Epidermal melanocyte (primary cell): ENCODE results near the gene GALNT7.

Source experiments
- DNase-seq: peaks from one replicate; pipeline ENCODE4 v3.0.0; 2011; ENCODE audit warnings: low spot score; ENCODE audit not compliant: insufficient read length

The GALNT7 gene

DNA sequence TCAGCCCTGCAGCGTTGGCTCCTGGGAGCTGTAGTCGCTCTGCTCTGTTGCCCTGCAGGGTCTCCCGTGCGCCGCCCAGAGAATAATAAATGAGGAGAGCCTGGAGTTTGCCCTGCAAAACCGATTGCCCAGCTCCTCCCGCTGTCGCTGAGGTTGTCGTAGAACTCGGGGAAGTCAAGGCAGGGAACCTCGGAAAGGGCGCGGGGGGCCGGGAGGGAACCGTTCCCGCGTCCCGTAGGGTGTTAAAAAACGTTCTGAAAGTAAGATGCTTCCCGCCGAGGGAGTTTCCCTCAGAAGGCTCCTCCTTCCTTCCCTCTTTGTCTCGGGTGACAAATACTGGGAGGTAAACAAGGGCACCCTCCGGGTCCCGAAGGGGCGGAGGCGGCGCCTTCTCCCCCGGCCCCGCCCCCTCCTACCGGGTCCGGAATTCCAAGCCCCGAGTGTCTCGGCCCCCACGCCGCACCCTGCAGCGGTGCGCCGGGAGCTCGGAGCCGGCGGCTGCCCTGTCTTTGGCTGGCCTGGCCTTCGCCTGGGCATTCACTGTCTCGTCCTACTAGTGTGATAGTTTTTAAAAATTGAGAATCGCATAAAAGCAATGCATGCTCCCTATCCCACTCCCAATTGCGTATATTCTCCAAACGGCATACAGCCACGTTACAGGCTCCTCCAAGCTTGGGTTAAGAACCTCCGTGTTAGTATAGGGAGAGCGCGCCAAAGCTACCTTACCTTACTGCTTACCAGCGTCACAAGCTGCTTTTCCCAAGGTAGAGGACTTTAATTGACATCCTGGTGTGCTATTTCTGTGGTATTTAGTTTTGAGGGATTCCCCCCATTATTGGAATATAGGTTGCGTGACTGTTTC lies 166.5 kb downstream of the GALNT7 start:
- peak; percentile 44 for DNase-seq

DNA sequence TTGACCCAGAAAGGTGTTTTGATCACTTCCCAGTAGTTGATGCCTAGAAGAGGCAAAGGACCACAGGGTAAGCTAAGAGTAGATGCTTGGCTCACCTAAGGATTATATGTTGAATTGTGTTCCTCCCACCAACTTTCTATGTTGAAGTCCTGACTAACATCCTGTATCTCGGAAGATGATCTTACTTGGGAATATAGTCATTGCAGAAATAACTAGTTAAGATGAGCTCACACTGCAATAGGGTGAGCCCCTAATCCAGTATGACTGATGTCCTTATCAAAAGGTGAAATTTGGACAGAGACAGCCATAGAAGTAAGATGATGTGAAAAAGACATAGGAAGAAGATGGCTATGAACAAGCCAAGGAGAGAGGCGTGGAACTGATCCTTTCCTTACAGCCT lies 168.9 kb downstream of the GALNT7 start:
- no peak for DNase-seq

DNA sequence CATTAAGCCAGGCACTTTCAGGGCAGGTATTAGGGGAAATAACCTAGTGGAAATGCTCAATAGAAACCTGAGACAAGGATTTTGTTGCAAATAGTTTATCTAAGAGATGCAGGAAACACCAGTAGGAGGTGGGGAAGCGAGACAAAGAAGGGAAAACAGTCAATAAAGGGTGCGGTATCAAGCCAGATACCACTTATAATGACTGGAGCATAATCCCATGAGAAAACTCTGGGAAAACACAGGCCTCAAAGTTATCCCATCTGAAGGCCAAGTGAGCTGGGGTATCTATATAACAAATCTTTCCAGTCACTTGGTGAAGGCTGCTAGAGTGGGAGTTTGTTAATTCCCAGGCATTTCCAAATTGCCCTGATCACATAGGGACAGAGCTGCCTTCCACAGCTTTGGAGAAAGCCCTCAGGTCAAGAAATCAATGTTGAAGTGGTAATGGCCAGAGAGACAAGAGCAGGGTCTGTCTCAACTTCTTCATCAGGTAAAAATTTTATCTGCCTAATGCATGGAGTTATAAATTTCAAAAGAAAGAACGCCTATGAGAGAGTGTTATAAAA lies 175.3 kb downstream of the GALNT7 start:
- no peak for DNase-seq

GRCh38 chr4:173345648-173346047 lies 177.0 kb downstream of the GALNT7 start:
- DNase-seq, result no peak

DNA sequence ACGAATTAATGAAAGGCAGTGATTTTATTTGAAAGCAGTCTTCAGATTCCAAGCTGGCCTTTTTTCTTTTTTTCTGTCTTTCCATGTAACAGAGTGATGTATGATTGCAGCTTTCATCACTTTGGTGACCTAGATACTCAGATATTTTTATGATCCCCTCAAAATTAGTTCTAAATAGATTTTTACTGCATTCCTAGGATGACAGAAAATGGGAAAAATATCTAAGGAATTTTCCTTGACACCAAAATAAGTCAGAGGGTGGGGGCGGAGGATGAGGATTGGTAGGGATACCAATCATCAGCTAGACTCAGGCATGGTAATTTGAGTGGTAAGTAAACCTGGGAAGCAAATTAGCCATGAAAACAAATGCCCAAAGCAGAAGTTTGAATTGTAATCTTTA lies 177.5 kb downstream of the GALNT7 start:
- DNase-seq, result no peak

- DNase-seq, result no peak
These were observed 178.9 kb downstream of the GALNT7 start for GRCh38 chr4:173347467-173347866.

DNA sequence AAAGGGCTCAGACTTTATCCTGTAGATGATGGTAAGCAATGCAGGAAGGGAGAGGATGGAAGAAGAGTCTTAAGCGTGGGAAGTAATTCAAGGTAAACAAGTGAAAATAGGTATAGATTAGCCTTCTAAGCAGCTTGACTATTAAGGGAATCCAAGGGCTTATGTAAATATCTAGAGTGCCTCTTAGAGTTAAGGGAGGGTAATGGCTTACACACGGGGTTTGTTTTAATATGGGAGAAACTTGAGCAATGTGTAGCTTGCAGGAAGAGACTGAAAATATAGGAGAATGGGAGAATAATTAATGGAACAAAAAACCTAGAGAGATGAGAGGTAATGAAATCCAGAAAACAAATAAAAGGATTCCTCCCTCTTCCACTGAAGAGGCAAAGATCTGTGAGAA lies 189.3 kb downstream of the GALNT7 start:
- DNase-seq, result no peak

GRCh38 chr4:173360587-173361221 lies 192.1 kb downstream of the GALNT7 start:
- DNase-seq, result no peak

GRCh38 chr4:173362666-173363065 lies 194.1 kb downstream of the GALNT7 start:
- DNase-seq, result no peak

DNA sequence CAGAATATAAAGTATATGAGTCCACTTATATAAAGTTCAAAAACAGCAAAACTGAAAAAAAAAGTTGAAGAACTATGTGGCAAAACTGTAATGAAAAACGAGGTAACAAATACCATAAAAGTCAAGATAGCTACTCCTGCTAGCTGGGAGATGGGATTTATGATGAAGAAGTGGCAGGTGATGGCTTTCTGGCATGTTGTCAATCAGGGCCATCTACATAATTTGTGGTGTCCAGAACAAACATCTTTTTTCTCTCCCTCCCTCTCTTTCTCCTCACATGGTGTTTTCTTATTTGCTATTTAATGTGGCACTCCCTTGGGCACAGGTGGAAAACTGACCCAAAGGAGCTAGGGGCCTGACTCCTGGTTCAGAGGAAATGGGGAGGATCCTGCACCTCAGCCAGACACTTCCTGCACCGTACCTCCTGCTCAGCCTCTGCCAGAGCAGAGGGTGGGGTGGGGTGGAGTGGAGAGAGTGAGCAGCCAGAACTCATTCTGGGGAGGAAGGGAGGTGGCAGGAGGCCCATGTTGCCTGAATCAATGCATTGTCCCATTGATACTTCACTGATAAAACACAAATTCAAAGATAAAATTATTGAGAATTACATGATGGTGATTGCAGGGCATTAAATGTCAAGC lies 196.9 kb downstream of the GALNT7 start:
- DNase-seq, result no peak

- no peak for DNase-seq
These were observed 198.7 kb downstream of the GALNT7 start for GRCh38 chr4:173367285-173367684.

- no peak for DNase-seq
These were observed 199.3 kb downstream of the GALNT7 start for GRCh38 chr4:173367946-173368345.

DNA sequence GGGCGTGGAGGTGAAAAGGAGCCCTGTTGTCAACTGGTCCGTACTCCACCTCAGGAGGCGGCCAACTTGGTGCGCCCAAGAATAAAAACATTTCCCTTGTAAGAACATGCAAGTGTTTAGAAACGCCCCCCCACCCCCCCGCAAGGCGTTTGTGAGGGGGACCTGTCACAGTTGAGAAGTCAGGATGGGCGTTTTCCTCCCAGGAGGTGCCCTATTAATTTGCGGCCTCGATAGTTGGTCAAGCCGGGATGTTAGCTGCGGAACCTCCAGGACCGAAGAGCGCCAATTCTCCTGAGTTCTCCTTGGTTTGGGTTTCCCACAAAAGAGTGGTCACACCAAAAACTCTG lies 201.5 kb downstream of the GALNT7 start:
- DNase-seq, result no peak

DNA sequence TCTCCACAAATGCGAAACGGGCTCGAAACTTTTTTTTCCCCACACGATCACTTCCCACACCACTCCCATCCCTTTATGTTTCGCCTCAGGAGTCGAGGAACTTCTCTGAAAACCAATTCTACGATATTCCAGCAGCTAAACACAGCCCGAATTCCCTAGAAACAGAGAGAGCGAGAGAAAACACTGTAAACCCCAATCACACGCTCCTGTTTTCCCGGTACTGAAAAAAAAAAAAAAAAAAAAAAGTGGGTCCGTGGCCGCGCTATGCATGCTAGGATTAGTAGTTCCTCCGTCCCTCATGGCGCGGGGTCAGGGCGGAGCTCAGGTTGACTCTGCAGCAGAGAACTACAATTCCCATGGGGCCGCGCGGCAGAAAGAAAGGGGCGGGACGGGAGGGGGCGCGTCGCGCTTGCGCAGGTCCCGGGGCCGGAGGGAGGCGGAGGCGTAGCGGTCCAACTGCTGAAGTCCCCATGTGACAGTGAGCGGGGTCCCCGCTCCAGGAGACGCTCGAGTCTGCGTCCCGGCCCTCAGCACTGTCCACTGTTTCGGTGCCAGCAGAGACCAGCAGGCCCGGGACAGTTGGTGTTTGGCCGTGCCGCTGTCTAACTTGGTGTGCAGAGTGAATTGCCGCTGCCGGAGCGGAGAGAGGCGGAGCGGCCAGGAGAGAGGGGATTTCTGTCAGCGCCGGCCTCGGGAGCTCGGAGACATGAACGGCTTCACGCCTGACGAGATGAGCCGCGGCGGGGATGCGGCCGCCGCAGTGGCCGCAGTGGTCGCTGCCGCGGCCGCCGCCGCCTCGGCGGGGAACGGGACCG lies 202.1 kb downstream of the GALNT7 start, which contains the start of gene SAP30:
TSS of gene SAP30 (plus strand) at position 478 of the 815 bp plus-strand sequence. CDS start at position 707, 229 bp downstream.
- peak; percentile 71 for DNase-seq

GRCh38 chr4:173371292-173372192 lies 202.9 kb downstream of the GALNT7 start:
- peak; percentile 54 for DNase-seq
